Mesendoderm (in vitro differentiated cells): ENCODE measurements around the gene SLC30A10.
"Not testable (repeated sequence)": the region's sequence is repeated elsewhere in the genome, so short reads cannot be mapped to it uniquely, and the experiment has no call there.

Experiments used
- DNase-seq: peaks from one replicate; pipeline ENCODE4 v3.0.0; 2013
- H2AK5ac ChIP-seq: 2 replicates; pipeline ENCODE4 v1.6.1; 2013; ENCODE audit warnings: low read length, inconsistent platforms
- H2BK120ac ChIP-seq: 2 replicates; pipeline ENCODE4 v1.6.1; 2013; ENCODE audit warnings: low read depth, mild to moderate bottlenecking, low read length, moderate library complexity, mixed read lengths
- H2BK15ac ChIP-seq: replicated peaks from 2 replicates; pipeline ENCODE4 v1.6.1; 2013; ENCODE audit warnings: low read depth, mild to moderate bottlenecking, moderate library complexity
- H2BK5ac ChIP-seq: 2 replicates; pipeline ENCODE4 v1.6.1; 2013; ENCODE audit warnings: low read length, inconsistent platforms
- H3K18ac ChIP-seq: 2 replicates; pipeline ENCODE4 v1.6.1; 2013; ENCODE audit warnings: mild to moderate bottlenecking, low read length, mixed read lengths
- H3K23ac ChIP-seq: one replicate; pipeline ENCODE4 v1.6.1; 2013; ENCODE audit warnings: low read length
- H3K27ac ChIP-seq: 2 replicates; pipeline ENCODE4 v1.5.1; 2013; ENCODE audit warnings: low read depth, mild to moderate bottlenecking, inconsistent platforms, low read length, moderate library complexity
- H3K27me3 ChIP-seq: 2 replicates; pipeline ENCODE4 v1.6.1; 2013; ENCODE audit warnings: low read length, control low read depth, mild to moderate bottlenecking, inconsistent platforms; ENCODE audit not compliant: insufficient read depth, poor library complexity
- H3K36me3 ChIP-seq: 2 replicates; pipeline ENCODE4 v1.6.1; 2013; ENCODE audit warnings: low read length, inconsistent platforms; ENCODE audit not compliant: control insufficient read depth, insufficient read depth
- H3K4ac ChIP-seq: one replicate; pipeline ENCODE4 v1.6.1; 2013; ENCODE audit warnings: low read depth, mild to moderate bottlenecking, low read length, moderate library complexity
- H3K4me1 ChIP-seq: 2 replicates; pipeline ENCODE4 v1.6.1; 2013; ENCODE audit warnings: low read depth, low read length, inconsistent platforms; ENCODE audit not compliant: control insufficient read depth
- H3K4me2 ChIP-seq: 2 replicates; pipeline ENCODE4 v1.6.1; 2013; ENCODE audit warnings: low read length
- H3K4me3 ChIP-seq: 2 replicates; pipeline ENCODE4 v1.5.1; 2013; ENCODE audit warnings: mild to moderate bottlenecking, low read length
- H3K56ac ChIP-seq: one replicate; pipeline ENCODE4 v1.6.1; 2013; ENCODE audit warnings: low read length
- H3K79me1 ChIP-seq: 2 replicates; pipeline ENCODE4 v1.6.1; 2013; ENCODE audit warnings: low read length, inconsistent platforms
- H3K79me2 ChIP-seq: 2 replicates; pipeline ENCODE4 v1.6.1; 2013; ENCODE audit warnings: mild to moderate bottlenecking, low read length; ENCODE audit not compliant: control insufficient read depth, insufficient read depth
- H3K9ac ChIP-seq: 2 replicates; pipeline ENCODE4 v1.6.1; 2013; ENCODE audit warnings: low read length, inconsistent platforms
- H4K5ac ChIP-seq: one replicate; pipeline ENCODE4 v1.6.1; 2013; ENCODE audit warnings: low read length
- H4K8ac ChIP-seq: one replicate; pipeline ENCODE4 v1.6.1; 2013; ENCODE audit warnings: low read depth, mild to moderate bottlenecking, control low read depth, low read length, moderate library complexity
- WGBS: extraction: QIAGEN DNeasy Blood & Tissue Kit; methylation state at CpG from one replicate; pipeline ENCODE4 v1.1.7; 2013; ENCODE audit warnings: low lambda C conversion rate, missing lambda C conversion rate; ENCODE audit not compliant: insufficient coverage; ENCODE audit errors: extremely low coverage; 5-methylcytosine and 5-hydroxymethylcytosine counted together

Gene SLC30A10

GRCh38 chr1:219954052-219954451, 25.7 kb upstream of the SLC30A10 start:
- H3K27me3 ChIP-seq = no peaks in the 10 kb centered on the region

GRCh38 chr1:219952361-219952760, 24.0 kb upstream of the SLC30A10 start:
- H3K4me3 ChIP-seq = no peak overlapping the region
- H3K4me2 ChIP-seq = no peak overlapping the region
- H2BK5ac ChIP-seq = no peak overlapping the region
- no peaks in the 10 kb centered on the region for H3K79me2 ChIP-seq
- no peak overlapping the region for H3K27ac ChIP-seq
- no peak overlapping the region for H3K56ac ChIP-seq
- H3K27me3 ChIP-seq = no peaks in the 10 kb centered on the region
- H4K8ac ChIP-seq = no peak overlapping the region
- H3K18ac ChIP-seq = no peak overlapping the region
- no peak overlapping the region for H3K9ac ChIP-seq
- H3K79me1 ChIP-seq = no peaks in the 10 kb centered on the region
- no peak overlapping the region for H3K23ac ChIP-seq
- H4K5ac ChIP-seq = no peak overlapping the region
- no peak overlapping the region for H2BK15ac ChIP-seq
- H2AK5ac ChIP-seq = no peak overlapping the region
- no peak overlapping the region for H2BK120ac ChIP-seq
- no peak for DNase-seq
- no peaks in the 10 kb centered on the region for H3K4me1 ChIP-seq
- no peaks in the 10 kb centered on the region for H3K36me3 ChIP-seq
- no peak overlapping the region for H3K4ac ChIP-seq

More at GRCh38 chr1:219954052-219954451, 25.7 kb upstream of the SLC30A10 start:
- H3K79me1 ChIP-seq = no peaks in the 10 kb centered on the region
- no peak overlapping the region for H2BK15ac ChIP-seq
- no peak for DNase-seq
- H2AK5ac ChIP-seq = no peak overlapping the region
- no peak overlapping the region for H2BK5ac ChIP-seq
- no CpG with 5 or more reads among the region's 6 CpGs for WGBS
- H3K4me2 ChIP-seq = no peak overlapping the region
- H3K4ac ChIP-seq = no peak overlapping the region
- H3K79me2 ChIP-seq = no peaks in the 10 kb centered on the region
- no peak overlapping the region for H3K23ac ChIP-seq
- H2BK120ac ChIP-seq = no peak overlapping the region
- no peak overlapping the region for H3K9ac ChIP-seq
- H4K8ac ChIP-seq = no peak overlapping the region
- H3K4me1 ChIP-seq = no peaks in the 10 kb centered on the region
- no peak overlapping the region for H3K56ac ChIP-seq
- no peaks in the 10 kb centered on the region for H3K36me3 ChIP-seq
- H3K27ac ChIP-seq = no peak overlapping the region
- H3K18ac ChIP-seq = no peak overlapping the region
- no peak overlapping the region for H4K5ac ChIP-seq
- no peak overlapping the region for H3K4me3 ChIP-seq

GRCh38 chr1:219949227-219949626, 20.9 kb upstream of the SLC30A10 start:
- H3K36me3 ChIP-seq, H2BK15ac ChIP-seq, H4K5ac ChIP-seq, H3K27ac ChIP-seq, H4K8ac ChIP-seq, H3K79me1 ChIP-seq, H3K4ac ChIP-seq, H3K27me3 ChIP-seq, H3K23ac ChIP-seq, H3K79me2 ChIP-seq, H3K18ac ChIP-seq, H3K4me3 ChIP-seq, H3K9ac ChIP-seq, H2AK5ac ChIP-seq, DNase-seq, H2BK120ac ChIP-seq, H3K56ac ChIP-seq, H2BK5ac ChIP-seq, H3K4me2 ChIP-seq, H3K4me1 ChIP-seq: not testable (repeated sequence)
- WGBS = no CpG with 5 or more reads among the region's 5 CpGs

GRCh38 chr1:219948766-219949165, 20.4 kb upstream of the SLC30A10 start:
- H3K79me1 ChIP-seq, H3K56ac ChIP-seq, H3K27me3 ChIP-seq, H3K79me2 ChIP-seq, H2BK5ac ChIP-seq, H3K9ac ChIP-seq, H3K4me1 ChIP-seq, H2BK120ac ChIP-seq, H3K27ac ChIP-seq, H3K4ac ChIP-seq, H2BK15ac ChIP-seq, H3K23ac ChIP-seq, DNase-seq, H2AK5ac ChIP-seq, H4K8ac ChIP-seq, H3K18ac ChIP-seq, H3K4me3 ChIP-seq, H4K5ac ChIP-seq, H3K4me2 ChIP-seq, H3K36me3 ChIP-seq: not testable (repeated sequence)
- WGBS = no CpG with 5 or more reads among the region's 3 CpGs

GRCh38 chr1:219945795-219946194, 17.4 kb upstream of the SLC30A10 start:
- Histone ChIP-seq H3K36me3 (no peaks in the 10 kb centered on the region), H3K79me2 (no peaks in the 10 kb centered on the region), H3K79me1 (no peaks in the 10 kb centered on the region), H3K27me3 (no peaks in the 10 kb centered on the region), H3K4ac (no peak overlapping the region), H3K9ac (no peak overlapping the region), H3K27ac (no peak overlapping the region), H2AK5ac (no peak overlapping the region), H3K4me2 (no peak overlapping the region), H4K5ac (no peak overlapping the region), H3K56ac (no peak overlapping the region), H4K8ac (no peak overlapping the region), H3K4me3 (no peak overlapping the region), H3K18ac (no peak overlapping the region), H2BK15ac (no peak overlapping the region), H2BK120ac (no peak overlapping the region), H2BK5ac (no peak overlapping the region), H3K23ac (no peak overlapping the region), H3K4me1 (no peaks in the 10 kb centered on the region)
- DNase-seq = no peak

GRCh38 chr1:219941179-219942118, 13.1 kb upstream of the SLC30A10 start:
- H2AK5ac ChIP-seq = no peak overlapping the region
- no peak overlapping the region for H4K5ac ChIP-seq
- no peak overlapping the region for H2BK5ac ChIP-seq
- no peak overlapping the region for H3K23ac ChIP-seq
- H3K4me2 ChIP-seq = no peak overlapping the region
- no peak overlapping the region for H4K8ac ChIP-seq
- H3K4ac ChIP-seq = no peak overlapping the region
- H3K27ac ChIP-seq = no peak overlapping the region
- no peaks in the 10 kb centered on the region for H3K27me3 ChIP-seq
- no peaks in the 10 kb centered on the region for H3K79me2 ChIP-seq
- no peak for DNase-seq
- no peak overlapping the region for H2BK15ac ChIP-seq
- no peak overlapping the region for H3K4me3 ChIP-seq
- H3K79me1 ChIP-seq = no peaks in the 10 kb centered on the region
- no CpG with 5 or more reads among the region's 2 CpGs for WGBS
- no peak overlapping the region for H3K56ac ChIP-seq
- no peak overlapping the region for H3K18ac ChIP-seq
- no peak overlapping the region for H3K9ac ChIP-seq
- H2BK120ac ChIP-seq = no peak overlapping the region
- H3K4me1 ChIP-seq = no peaks in the 10 kb centered on the region
- no peaks in the 10 kb centered on the region for H3K36me3 ChIP-seq
